Hepatocyte (in vitro differentiated cells): ENCODE results near the gene OR10K2. TPM values are rescaled to one million over a fixed set of nuclear protein-coding genes. Genes with fewer than 3 reads are reported as not detected.

Experiments used
- DNase-seq: peaks from one replicate; pipeline ENCODE4 v3.0.0-alpha.2; 2016; ENCODE audit warnings: low spot score
- H2AFZ ChIP-seq: fragments of 200-600 bp; sonication (generic); 2 replicates; pipeline ENCODE4 v1.6.0; 2016; ENCODE audit warnings: antibody characterized with exemption, mild to moderate bottlenecking
- H3K27ac ChIP-seq: fragments of 200-600 bp; sonication (generic); 2 replicates; pipeline ENCODE4 v1.5.1; 2016; ENCODE audit warnings: mild to moderate bottlenecking
- H3K27me3 ChIP-seq: fragments of 200-600 bp; sonication (generic); 2 replicates; pipeline ENCODE4 v1.6.1; 2016
- H3K36me3 ChIP-seq: fragments of 200-600 bp; sonication (generic); replicated peaks from 2 replicates; pipeline ENCODE4 v1.5.1; 2016; ENCODE audit warnings: low read depth; ENCODE audit not compliant: insufficient read depth
- H3K4me1 ChIP-seq: fragments of 200-600 bp; sonication (generic); 2 replicates; pipeline ENCODE4 v1.5.1; 2016; ENCODE audit warnings: mild to moderate bottlenecking, moderate library complexity; ENCODE audit not compliant: insufficient read depth
- H3K4me2 ChIP-seq: fragments of 200-600 bp; sonication (generic); 2 replicates; pipeline ENCODE4 v1.6.0; 2016
- H3K4me3 ChIP-seq: fragments of 200-600 bp; sonication (generic); 2 replicates; pipeline ENCODE4 v1.5.1; 2016; ENCODE audit warnings: mild to moderate bottlenecking
- H3K79me2 ChIP-seq: fragments of 200-600 bp; sonication (generic); 2 replicates; pipeline ENCODE4 v1.6.0; 2017; ENCODE audit warnings: mild to moderate bottlenecking
- H3K9me2 ChIP-seq: fragments of 200-600 bp; sonication (generic); replicated peaks from 2 replicates; pipeline ENCODE4 v1.6.0; 2017; ENCODE audit warnings: mild to moderate bottlenecking; ENCODE audit not compliant: insufficient read depth
- H3K9me3 ChIP-seq: fragments of 200-600 bp; sonication (generic); 2 replicates; pipeline ENCODE4 v1.5.1; 2016; ENCODE audit warnings: low read depth, mild to moderate bottlenecking
- H4K20me1 ChIP-seq: fragments of 200-600 bp; sonication (generic); 2 replicates; pipeline ENCODE4 v1.6.0; 2016; ENCODE audit warnings: mild to moderate bottlenecking; ENCODE audit not compliant: insufficient read depth, poor library complexity, severe bottlenecking
- CTCF ChIP-seq: fragments of 200-600 bp; sonication (generic); IDR thresholded peaks from 2 replicates; pipeline ENCODE4 v1.5.1; 2016; ENCODE audit warnings: antibody characterized with exemption, mild to moderate bottlenecking; ENCODE audit not compliant: poor library complexity
- EZH2 ChIP-seq: fragments of 200-600 bp; sonication (generic); IDR thresholded peaks from 2 replicates; pipeline ENCODE4 v1.6.1; 2016; ENCODE audit warnings: antibody characterized with exemption, mild to moderate bottlenecking, borderline replicate concordance
- EZH2phosphoT487 ChIP-seq: fragments of 200-600 bp; sonication (generic); IDR thresholded peaks from one replicate; pipeline ENCODE4 v1.6.1; 2018; ENCODE audit warnings: antibody characterized with exemption, mild to moderate bottlenecking, low read depth, moderate library complexity; ENCODE audit not compliant: unreplicated experiment, severe bottlenecking
- WGBS: methylation state at CpG from one replicate; pipeline ENCODE4 v1.1.6; 2016; ENCODE audit warnings: low lambda C conversion rate; ENCODE audit errors: missing lambda C conversion rate; 5-methylcytosine and 5-hydroxymethylcytosine counted together
- polyA plus RNA-seq: library from polyadenylated mRNA; unstranded; fragments of >200 nt; fragmentation: Nextera tagmentation; extraction: Ambion mirVana; gene quantifications from 2 replicates; pipeline ENCODE4 v1.2.1, GENCODE V29; 2016
- total RNA-seq: library from RNA; depleted of rRNA; stranded (reverse); fragments of >200 nt; gene quantifications from 2 replicates; pipeline ENCODE4 v1.2.3, GENCODE V29; 2014

The OR10K2 gene
- not detected in 2 replicates for total RNA-seq
- polyA plus RNA-seq = not detected in 2 replicates

GRCh38 chr1:158426137-158426536, at the start of gene OR10K2:
OR10K2 (minus strand) TSS chr1:158426237; CDS start chr1:158420866, 5,371 bp downstream.
- Histone ChIP-seq H4K20me1 (no peaks in the 10 kb centered on the region), H3K4me3 (no peak within 1 kb of the TSS), H3K4me1 (no peaks in the 10 kb centered on the region), H3K9me3 (no peaks in the 10 kb centered on the region), H3K36me3 (no peaks in the 10 kb centered on the region), H3K4me2 (no peak within 1 kb of the TSS), H3K27me3 (no peaks in the 10 kb centered on the region), H3K79me2 (no peaks in the 10 kb centered on the region), H3K27ac (no peak within 1 kb of the TSS), H3K9me2 (peaks cover 2% of the 10 kb centered on the region), H2AFZ (no peak within 1 kb of the TSS)
- TF ChIP-seq EZH2phosphoT487 (no peak), CTCF (no peak), EZH2 (no peak)
- WGBS = 78% methylated on average over 1 of the region's 1 CpG
- no peak for DNase-seq

GRCh38 chr1:158471920-158472319, 45.9 kb upstream of the OR10K2 start, which contains the start of gene OR10R2:
OR10R2 (plus strand) TSS chr1:158472220; CDS start chr1:158472326, 106 bp downstream.
- Histone ChIP-seq H4K20me1 (no peaks in the 10 kb centered on the region), H3K27me3 (no peaks in the 10 kb centered on the region), H3K79me2 (no peaks in the 10 kb centered on the region), H3K9me3 (no peaks in the 10 kb centered on the region), H2AFZ (no peak within 1 kb of the TSS), H3K27ac (no peak within 1 kb of the TSS), H3K9me2 (no peaks in the 10 kb centered on the region), H3K4me1 (no peaks in the 10 kb centered on the region), H3K4me2 (no peak within 1 kb of the TSS), H3K4me3 (no peak within 1 kb of the TSS), H3K36me3 (no peaks in the 10 kb centered on the region)
- TF ChIP-seq EZH2 (no peak), EZH2phosphoT487 (no peak), CTCF (no peak)
- DNase-seq = no peak

GRCh38 chr1:158461534-158461933, 35.5 kb upstream of the OR10K2 start, which contains the start of gene OR10K1:
OR10K1 (plus strand) TSS chr1:158461834; CDS start chr1:158465562, 3,728 bp downstream.
- no peaks in the 10 kb centered on the region for H3K9me2 ChIP-seq
- no peak within 1 kb of the TSS for H3K27ac ChIP-seq
- 84% methylated on average over 2 of the region's 2 CpGs for WGBS
- H3K36me3 ChIP-seq = no peaks in the 10 kb centered on the region
- no peaks in the 10 kb centered on the region for H3K27me3 ChIP-seq
- H4K20me1 ChIP-seq = no peaks in the 10 kb centered on the region
- TF ChIP-seq CTCF = no peak
- no peak for TF ChIP-seq EZH2
- no peak for TF ChIP-seq EZH2phosphoT487
- no peaks in the 10 kb centered on the region for H3K4me1 ChIP-seq
- H3K79me2 ChIP-seq = no peaks in the 10 kb centered on the region
- no peak within 1 kb of the TSS for H2AFZ ChIP-seq
- no peak for DNase-seq
- no peak within 1 kb of the TSS for H3K4me2 ChIP-seq
- H3K4me3 ChIP-seq = no peak within 1 kb of the TSS
- H3K9me3 ChIP-seq = no peaks in the 10 kb centered on the region

- Histone ChIP-seq H3K27me3 (no peaks in the 10 kb centered on the region), H2AFZ (no peak overlapping the region), H3K79me2 (no peaks in the 10 kb centered on the region), H3K9me2 (no peaks in the 10 kb centered on the region), H4K20me1 (no peaks in the 10 kb centered on the region), H3K27ac (no peak overlapping the region), H3K9me3 (no peaks in the 10 kb centered on the region), H3K4me3 (no peak overlapping the region), H3K36me3 (no peaks in the 10 kb centered on the region), H3K4me2 (no peak overlapping the region), H3K4me1 (no peaks in the 10 kb centered on the region)
- TF ChIP-seq EZH2 = no peak
- no peak for TF ChIP-seq EZH2phosphoT487
- DNase-seq = no peak
Observed at GRCh38 chr1:158458263-158458662, 32.2 kb upstream of the OR10K2 start.
